ENCODE results near the gene CALD1.

DNA sequence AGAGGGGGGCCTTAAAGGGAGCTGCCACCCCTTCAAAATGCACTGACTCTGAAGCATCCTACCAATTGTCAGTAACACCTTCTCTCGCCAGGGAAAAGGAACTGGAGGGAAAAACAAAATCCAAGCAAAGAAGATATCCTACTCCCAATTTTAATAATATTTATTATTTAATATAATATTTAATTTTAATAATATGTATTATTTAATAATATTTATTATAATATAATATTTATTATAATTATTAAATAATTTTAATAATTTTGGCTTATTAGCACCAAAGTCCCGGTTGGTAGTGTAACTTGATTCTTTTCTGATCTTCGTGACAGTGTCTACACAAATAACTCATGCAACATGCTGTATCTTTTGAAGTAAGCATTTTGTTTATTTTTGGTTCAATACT lies 148.3 kb downstream of the CALD1 start:
- TF ChIP-seq, protein P1, sequence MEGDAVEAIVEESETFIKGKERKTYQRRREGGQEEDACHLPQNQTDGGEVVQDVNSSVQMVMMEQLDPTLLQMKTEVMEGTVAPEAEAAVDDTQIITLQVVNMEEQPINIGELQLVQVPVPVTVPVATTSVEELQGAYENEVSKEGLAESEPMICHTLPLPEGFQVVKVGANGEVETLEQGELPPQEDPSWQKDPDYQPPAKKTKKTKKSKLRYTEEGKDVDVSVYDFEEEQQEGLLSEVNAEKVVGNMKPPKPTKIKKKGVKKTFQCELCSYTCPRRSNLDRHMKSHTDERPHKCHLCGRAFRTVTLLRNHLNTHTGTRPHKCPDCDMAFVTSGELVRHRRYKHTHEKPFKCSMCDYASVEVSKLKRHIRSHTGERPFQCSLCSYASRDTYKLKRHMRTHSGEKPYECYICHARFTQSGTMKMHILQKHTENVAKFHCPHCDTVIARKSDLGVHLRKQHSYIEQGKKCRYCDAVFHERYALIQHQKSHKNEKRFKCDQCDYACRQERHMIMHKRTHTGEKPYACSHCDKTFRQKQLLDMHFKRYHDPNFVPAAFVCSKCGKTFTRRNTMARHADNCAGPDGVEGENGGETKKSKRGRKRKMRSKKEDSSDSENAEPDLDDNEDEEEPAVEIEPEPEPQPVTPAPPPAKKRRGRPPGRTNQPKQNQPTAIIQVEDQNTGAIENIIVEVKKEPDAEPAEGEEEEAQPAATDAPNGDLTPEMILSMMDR (IDR thresholded peaks at IDR 0.05), result no peak
- no peak for TF ChIP-seq POLR2A (IDR thresholded peaks at IDR 0.05)
